GM23338 (cell line): ENCODE results near the gene PRDX3. TPM values are rescaled to one million over a fixed set of nuclear protein-coding genes. Genes with fewer than 3 reads are reported as not detected.

Source experiments
- ATAC-seq: fragments of 200-7000 bp; cut with Tn5 transposase; 3 replicates; pipeline ENCODE4 v1.9.1; 2020
- DNase-seq: peaks from one replicate; pipeline ENCODE4 v3.0.0-alpha.2; 2015; ENCODE audit warnings: low spot score
- H2AFZ ChIP-seq: fragments of 200-600 bp; sonication (generic); 2 replicates; pipeline ENCODE4 v1.8.0; 2016; ENCODE audit warnings: antibody characterized with exemption, mild to moderate bottlenecking, moderate library complexity
- H3F3A ChIP-seq: fragments of 200-600 bp; sonication (generic); replicated peaks from 2 replicates; pipeline ENCODE4 v1.8.0; 2017; ENCODE audit warnings: antibody characterized with exemption, mixed run types, low read depth
- H3K27ac ChIP-seq: fragments of 200-600 bp; sonication (generic); 2 replicates; pipeline ENCODE4 v1.6.1; 2016; ENCODE audit warnings: low read depth
- H3K27me3 ChIP-seq: fragments of 200-600 bp; sonication (generic); 2 replicates; pipeline ENCODE4 v1.8.0; 2016; ENCODE audit warnings: mild to moderate bottlenecking, mixed run types, moderate library complexity; ENCODE audit not compliant: insufficient read depth
- H3K36me3 ChIP-seq: fragments of 200-600 bp; sonication (generic); 2 replicates; pipeline ENCODE4 v1.8.0; 2016; ENCODE audit warnings: mild to moderate bottlenecking; ENCODE audit not compliant: insufficient read depth
- H3K4me1 ChIP-seq: fragments of 200-600 bp; sonication (generic); 2 replicates; pipeline ENCODE4 v1.8.0; 2016; ENCODE audit warnings: mild to moderate bottlenecking, moderate library complexity; ENCODE audit not compliant: insufficient read depth
- H3K4me2 ChIP-seq: fragments of 200-600 bp; sonication (generic); 2 replicates; pipeline ENCODE4 v1.7.1; 2017; ENCODE audit warnings: mixed run types
- H3K4me3 ChIP-seq: fragments of 200-600 bp; sonication (generic); 2 replicates; pipeline ENCODE4 v1.6.1; 2016; ENCODE audit warnings: mixed run types
- H3K79me2 ChIP-seq: fragments of 200-600 bp; sonication (generic); replicated peaks from 2 replicates; pipeline ENCODE4 v1.8.0; 2017; ENCODE audit warnings: mild to moderate bottlenecking; ENCODE audit not compliant: insufficient read depth
- H3K9me2 ChIP-seq: fragments of 200-600 bp; sonication (generic); 2 replicates; pipeline ENCODE4 v1.8.0; 2017; ENCODE audit not compliant: insufficient read depth
- H4K20me1 ChIP-seq: fragments of 200-600 bp; sonication (generic); replicated peaks from 2 replicates; pipeline ENCODE4 v1.8.0; 2017; ENCODE audit warnings: mild to moderate bottlenecking; ENCODE audit not compliant: insufficient read depth
- H3K27ac Mint-ChIP-seq: 2 replicates; pipeline ENCODE4 v1.8.0; 2020; ENCODE audit warnings: inconsistent platforms, mild to moderate bottlenecking, moderate library complexity, mixed read lengths
- H3K27me3 Mint-ChIP-seq: 3 replicates; pipeline ENCODE4 v1.8.0; 2022; ENCODE audit warnings: low read depth, mild to moderate bottlenecking, moderate library complexity, mixed read lengths, inconsistent platforms; ENCODE audit not compliant: insufficient read depth, poor library complexity
- H3K36me3 Mint-ChIP-seq: 3 replicates; pipeline ENCODE4 v1.8.0; 2021; ENCODE audit warnings: low read depth, mild to moderate bottlenecking, inconsistent platforms, moderate library complexity, mixed read lengths
- H3K4me1 Mint-ChIP-seq: 3 replicates; pipeline ENCODE4 v1.8.0; 2020; ENCODE audit warnings: mild to moderate bottlenecking, inconsistent platforms, mixed read lengths
- H3K4me3 Mint-ChIP-seq: 3 replicates; pipeline ENCODE4 v1.8.0; 2021; ENCODE audit warnings: moderate library complexity, mild to moderate bottlenecking, inconsistent platforms, mixed read lengths
- H3K9me3 Mint-ChIP-seq: 3 replicates; pipeline ENCODE4 v1.8.0; 2020; ENCODE audit warnings: moderate library complexity, mild to moderate bottlenecking, inconsistent platforms, mixed read lengths
- EZH2 ChIP-seq: fragments of 200-600 bp; sonication (generic); IDR thresholded peaks from one replicate; pipeline ENCODE4 v1.8.0; 2017; ENCODE audit warnings: antibody characterized with exemption, mild to moderate bottlenecking, low read depth; ENCODE audit not compliant: unreplicated experiment
- EZH2phosphoT487 ChIP-seq: fragments of 200-600 bp; sonication (generic); IDR thresholded peaks from one replicate; pipeline ENCODE4 v1.8.1; 2018; ENCODE audit warnings: antibody characterized with exemption; ENCODE audit not compliant: unreplicated experiment
- ZNF114 ChIP-seq: fragments of 250-450 bp; sonication (Bioruptor Pico); IDR thresholded peaks from 2 replicates; pipeline ENCODE4 v1.5.0; 2020; ENCODE audit warnings: mild to moderate bottlenecking, moderate library complexity
- ZNF331 ChIP-seq: fragments of 250-450 bp; sonication (Bioruptor Pico); IDR thresholded peaks from 2 replicates; pipeline ENCODE4 v1.5.0; 2020; ENCODE audit warnings: low read depth, mild to moderate bottlenecking, moderate library complexity
- polyA plus RNA-seq: library from polyadenylated mRNA; unstranded; fragments of >200 nt; fragmentation: Nextera tagmentation; extraction: Ambion mirVana; gene quantifications from 2 replicates; pipeline ENCODE4 v1.2.1, GENCODE V29; 2016
- total RNA-seq: library from RNA; depleted of rRNA; stranded (reverse); fragments of >200 nt; shearing (Covaris generic); gene quantifications from 2 replicates; pipeline ENCODE4 v1.2.3, GENCODE V29; 2014
- TF ChIP-seq, protein P1 (sequence below): fragments of 250-450 bp; sonication (Bioruptor Pico); IDR thresholded peaks from 2 replicates; pipeline ENCODE4 v1.5.0; 2020; ENCODE audit warnings: mild to moderate bottlenecking, moderate library complexity
- TF ChIP-seq, protein P2 (sequence below), 2 experiments: fragments of 200-600 bp in 1 of 2; sonication (generic) in 1 of 2; conservative IDR thresholded peaks; 2 replicates each; pipeline versions ENCODE4 v1.5.1 to v1.6.1; 2016 to 2017; ENCODE audit warnings: antibody characterized with exemption in 2 of 2, low read depth in 2 of 2, mild to moderate bottlenecking in 2 of 2, moderate library complexity in 1 of 2
- TF ChIP-seq, protein P3 (sequence below): IDR thresholded peaks from one replicate; pipeline ENCODE4 v1.6.1; 2018; ENCODE audit warnings: antibody characterized with exemption; ENCODE audit not compliant: unreplicated experiment

PRDX3 gene
- total and polyA plus RNA-seq, 2 experiments from 2014 or later = 275 to 285 TPM

DNA sequence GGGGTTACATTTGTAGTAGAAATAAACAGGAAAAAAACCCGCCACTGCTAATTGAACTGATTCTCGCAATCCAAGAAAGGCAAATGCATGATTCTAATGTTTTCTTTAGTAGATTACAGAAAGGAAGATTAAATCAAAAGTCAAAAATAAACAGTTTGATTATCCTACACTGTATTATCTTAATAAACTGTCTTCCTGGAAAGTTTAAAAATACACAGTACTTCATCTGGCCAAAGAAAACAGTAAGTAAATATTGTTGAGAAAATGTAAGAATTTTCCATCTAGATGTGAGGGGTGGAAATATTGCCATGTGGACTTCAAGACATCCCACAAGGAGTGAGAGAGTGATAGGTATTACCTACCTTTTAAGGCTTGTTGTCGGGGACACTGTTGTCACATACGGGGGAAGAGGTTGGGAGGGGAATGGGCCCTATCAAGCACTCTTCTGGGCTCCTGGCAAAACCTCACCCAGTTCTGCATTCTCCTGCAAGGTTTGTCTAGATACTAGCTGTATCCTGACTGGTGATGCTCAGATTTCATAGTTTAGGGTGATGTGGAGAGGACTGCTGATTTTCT is 46.6 kb upstream of the PRDX3 start (continued):
- TF ChIP-seq, protein P1, sequence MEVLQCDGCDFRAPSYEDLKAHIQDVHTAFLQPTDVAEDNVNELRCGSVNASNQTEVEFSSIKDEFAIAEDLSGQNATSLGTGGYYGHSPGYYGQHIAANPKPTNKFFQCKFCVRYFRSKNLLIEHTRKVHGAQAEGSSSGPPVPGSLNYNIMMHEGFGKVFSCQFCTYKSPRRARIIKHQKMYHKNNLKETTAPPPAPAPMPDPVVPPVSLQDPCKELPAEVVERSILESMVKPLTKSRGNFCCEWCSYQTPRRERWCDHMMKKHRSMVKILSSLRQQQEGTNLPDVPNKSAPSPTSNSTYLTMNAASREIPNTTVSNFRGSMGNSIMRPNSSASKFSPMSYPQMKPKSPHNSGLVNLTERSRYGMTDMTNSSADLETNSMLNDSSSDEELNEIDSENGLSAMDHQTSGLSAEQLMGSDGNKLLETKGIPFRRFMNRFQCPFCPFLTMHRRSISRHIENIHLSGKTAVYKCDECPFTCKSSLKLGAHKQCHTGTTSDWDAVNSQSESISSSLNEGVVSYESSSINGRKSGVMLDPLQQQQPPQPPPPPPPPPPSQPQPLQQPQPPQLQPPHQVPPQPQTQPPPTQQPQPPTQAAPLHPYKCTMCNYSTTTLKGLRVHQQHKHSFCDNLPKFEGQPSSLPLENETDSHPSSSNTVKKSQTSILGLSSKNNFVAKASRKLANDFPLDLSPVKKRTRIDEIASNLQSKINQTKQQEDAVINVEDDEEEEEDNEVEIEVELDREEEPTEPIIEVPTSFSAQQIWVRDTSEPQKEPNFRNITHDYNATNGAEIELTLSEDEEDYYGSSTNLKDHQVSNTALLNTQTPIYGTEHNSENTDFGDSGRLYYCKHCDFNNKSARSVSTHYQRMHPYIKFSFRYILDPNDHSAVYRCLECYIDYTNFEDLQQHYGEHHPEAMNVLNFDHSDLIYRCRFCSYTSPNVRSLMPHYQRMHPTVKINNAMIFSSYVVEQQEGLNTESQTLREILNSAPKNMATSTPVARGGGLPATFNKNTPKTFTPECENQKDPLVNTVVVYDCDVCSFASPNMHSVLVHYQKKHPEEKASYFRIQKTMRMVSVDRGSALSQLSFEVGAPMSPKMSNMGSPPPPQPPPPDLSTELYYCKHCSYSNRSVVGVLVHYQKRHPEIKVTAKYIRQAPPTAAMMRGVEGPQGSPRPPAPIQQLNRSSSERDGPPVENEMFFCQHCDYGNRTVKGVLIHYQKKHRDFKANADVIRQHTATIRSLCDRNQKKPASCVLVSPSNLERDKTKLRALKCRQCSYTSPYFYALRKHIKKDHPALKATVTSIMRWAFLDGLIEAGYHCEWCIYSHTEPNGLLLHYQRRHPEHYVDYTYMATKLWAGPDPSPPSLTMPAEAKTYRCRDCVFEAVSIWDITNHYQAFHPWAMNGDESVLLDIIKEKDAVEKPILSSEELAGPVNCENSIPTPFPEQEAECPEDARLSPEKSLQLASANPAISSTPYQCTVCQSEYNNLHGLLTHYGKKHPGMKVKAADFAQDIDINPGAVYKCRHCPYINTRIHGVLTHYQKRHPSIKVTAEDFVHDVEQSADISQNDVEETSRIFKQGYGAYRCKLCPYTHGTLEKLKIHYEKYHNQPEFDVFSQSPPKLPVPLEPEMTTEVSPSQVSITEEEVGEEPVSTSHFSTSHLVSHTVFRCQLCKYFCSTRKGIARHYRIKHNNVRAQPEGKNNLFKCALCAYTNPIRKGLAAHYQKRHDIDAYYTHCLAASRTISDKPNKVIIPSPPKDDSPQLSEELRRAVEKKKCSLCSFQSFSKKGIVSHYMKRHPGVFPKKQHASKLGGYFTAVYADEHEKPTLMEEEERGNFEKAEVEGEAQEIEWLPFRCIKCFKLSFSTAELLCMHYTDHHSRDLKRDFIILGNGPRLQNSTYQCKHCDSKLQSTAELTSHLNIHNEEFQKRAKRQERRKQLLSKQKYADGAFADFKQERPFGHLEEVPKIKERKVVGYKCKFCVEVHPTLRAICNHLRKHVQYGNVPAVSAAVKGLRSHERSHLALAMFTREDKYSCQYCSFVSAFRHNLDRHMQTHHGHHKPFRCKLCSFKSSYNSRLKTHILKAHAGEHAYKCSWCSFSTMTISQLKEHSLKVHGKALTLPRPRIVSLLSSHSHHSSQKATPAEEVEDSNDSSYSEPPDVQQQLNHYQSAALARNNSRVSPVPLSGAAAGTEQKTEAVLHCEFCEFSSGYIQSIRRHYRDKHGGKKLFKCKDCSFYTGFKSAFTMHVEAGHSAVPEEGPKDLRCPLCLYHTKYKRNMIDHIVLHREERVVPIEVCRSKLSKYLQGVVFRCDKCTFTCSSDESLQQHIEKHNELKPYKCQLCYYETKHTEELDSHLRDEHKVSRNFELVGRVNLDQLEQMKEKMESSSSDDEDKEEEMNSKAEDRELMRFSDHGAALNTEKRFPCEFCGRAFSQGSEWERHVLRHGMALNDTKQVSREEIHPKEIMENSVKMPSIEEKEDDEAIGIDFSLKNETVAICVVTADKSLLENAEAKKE (CRISPR knock-in tag) = no peak

DNA sequence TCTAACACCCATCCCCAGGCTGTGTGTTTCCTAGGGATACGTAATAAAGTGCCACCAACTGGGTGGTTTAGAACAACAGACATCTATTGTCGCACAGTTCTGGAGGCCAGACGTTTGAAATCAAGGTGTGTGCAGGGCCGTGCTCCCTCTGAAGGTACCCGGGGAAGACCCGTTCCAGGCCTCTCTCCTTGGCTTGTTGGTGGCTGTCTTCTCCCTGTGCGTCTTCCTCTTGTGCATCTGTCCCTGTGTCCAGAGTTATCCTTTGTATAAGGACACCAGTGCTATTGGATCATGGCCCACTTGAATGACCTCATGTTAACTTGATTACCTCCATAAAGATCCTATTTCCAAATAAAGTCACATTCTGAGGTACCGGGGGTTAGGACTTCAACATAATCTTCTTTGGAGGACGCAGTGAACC is 44.4 kb upstream of the PRDX3 start:
- no peak overlapping the region for H3K27ac Mint-ChIP-seq

DNA sequence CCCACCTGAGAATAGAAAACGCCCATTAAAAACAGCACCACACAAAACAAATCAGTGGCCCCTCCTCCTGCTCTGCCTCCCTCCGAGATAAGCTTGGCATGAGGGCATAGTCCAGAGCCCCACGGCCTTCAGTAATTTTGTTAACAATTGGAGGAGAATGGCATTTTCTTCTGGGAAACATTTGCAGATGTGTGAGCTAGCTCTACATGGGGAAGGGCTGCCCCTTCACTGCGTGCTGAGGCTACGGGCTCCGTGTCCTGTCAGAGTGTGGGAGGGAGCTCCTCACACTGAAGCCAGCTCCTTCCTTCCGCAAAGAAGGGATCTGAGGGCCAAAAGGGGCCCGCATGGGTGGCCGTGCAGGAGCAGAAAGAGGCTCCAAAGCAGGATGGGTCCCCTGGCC is 43.9 kb upstream of the PRDX3 start:
- Mint-ChIP-seq H3K27me3 (peaks cover 5% of the 10 kb centered on the region), H3K27ac (no peak overlapping the region), H3K4me3 (no peak overlapping the region), H3K9me3 (no peaks in the 10 kb centered on the region), H3K36me3 (no peaks in the 10 kb centered on the region), H3K4me1 (peaks cover 24% of the 10 kb centered on the region)
- DNase-seq = no peak
- Histone ChIP-seq H4K20me1 (no peaks in the 10 kb centered on the region), H3F3A (0 out of 2 replicates have a peak, but pooled peaks cover 3% of the 10 kb centered on the region), H3K4me1 (peaks cover 5% of the 10 kb centered on the region; the same call in 1 of the 2 replicates), H3K27ac (no peak overlapping the region), H3K4me2 (no peak overlapping the region), H3K79me2 (no peaks in the 10 kb centered on the region), H2AFZ (peak overlapping the region; percentile 6; the same call in 1 of the 2 replicates), H3K4me3 (no peak overlapping the region), H3K27me3 (no peaks in the 10 kb centered on the region), H3K36me3 (no peaks in the 10 kb centered on the region), H3K9me2 (no peaks in the 10 kb centered on the region)
- ATAC-seq = peak; percentile 72
- TF ChIP-seq EZH2phosphoT487 (no peak), EZH2 (no peak), ZNF114 (no peak), ZNF331 (no peak)
- TF ChIP-seq, protein P2, sequence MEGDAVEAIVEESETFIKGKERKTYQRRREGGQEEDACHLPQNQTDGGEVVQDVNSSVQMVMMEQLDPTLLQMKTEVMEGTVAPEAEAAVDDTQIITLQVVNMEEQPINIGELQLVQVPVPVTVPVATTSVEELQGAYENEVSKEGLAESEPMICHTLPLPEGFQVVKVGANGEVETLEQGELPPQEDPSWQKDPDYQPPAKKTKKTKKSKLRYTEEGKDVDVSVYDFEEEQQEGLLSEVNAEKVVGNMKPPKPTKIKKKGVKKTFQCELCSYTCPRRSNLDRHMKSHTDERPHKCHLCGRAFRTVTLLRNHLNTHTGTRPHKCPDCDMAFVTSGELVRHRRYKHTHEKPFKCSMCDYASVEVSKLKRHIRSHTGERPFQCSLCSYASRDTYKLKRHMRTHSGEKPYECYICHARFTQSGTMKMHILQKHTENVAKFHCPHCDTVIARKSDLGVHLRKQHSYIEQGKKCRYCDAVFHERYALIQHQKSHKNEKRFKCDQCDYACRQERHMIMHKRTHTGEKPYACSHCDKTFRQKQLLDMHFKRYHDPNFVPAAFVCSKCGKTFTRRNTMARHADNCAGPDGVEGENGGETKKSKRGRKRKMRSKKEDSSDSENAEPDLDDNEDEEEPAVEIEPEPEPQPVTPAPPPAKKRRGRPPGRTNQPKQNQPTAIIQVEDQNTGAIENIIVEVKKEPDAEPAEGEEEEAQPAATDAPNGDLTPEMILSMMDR (conservative IDR thresholded peaks at IDR 0.05; ENCODE audit: low read depth in 2 of 2) = no peak
- TF ChIP-seq, protein P3, sequence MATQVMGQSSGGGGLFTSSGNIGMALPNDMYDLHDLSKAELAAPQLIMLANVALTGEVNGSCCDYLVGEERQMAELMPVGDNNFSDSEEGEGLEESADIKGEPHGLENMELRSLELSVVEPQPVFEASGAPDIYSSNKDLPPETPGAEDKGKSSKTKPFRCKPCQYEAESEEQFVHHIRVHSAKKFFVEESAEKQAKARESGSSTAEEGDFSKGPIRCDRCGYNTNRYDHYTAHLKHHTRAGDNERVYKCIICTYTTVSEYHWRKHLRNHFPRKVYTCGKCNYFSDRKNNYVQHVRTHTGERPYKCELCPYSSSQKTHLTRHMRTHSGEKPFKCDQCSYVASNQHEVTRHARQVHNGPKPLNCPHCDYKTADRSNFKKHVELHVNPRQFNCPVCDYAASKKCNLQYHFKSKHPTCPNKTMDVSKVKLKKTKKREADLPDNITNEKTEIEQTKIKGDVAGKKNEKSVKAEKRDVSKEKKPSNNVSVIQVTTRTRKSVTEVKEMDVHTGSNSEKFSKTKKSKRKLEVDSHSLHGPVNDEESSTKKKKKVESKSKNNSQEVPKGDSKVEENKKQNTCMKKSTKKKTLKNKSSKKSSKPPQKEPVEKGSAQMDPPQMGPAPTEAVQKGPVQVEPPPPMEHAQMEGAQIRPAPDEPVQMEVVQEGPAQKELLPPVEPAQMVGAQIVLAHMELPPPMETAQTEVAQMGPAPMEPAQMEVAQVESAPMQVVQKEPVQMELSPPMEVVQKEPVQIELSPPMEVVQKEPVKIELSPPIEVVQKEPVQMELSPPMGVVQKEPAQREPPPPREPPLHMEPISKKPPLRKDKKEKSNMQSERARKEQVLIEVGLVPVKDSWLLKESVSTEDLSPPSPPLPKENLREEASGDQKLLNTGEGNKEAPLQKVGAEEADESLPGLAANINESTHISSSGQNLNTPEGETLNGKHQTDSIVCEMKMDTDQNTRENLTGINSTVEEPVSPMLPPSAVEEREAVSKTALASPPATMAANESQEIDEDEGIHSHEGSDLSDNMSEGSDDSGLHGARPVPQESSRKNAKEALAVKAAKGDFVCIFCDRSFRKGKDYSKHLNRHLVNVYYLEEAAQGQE = no peak

More for the DNA sequence above, 44.4 kb upstream of the PRDX3 start:
- H3K4me3 Mint-ChIP-seq = no peak overlapping the region
- ATAC-seq (no peak; the same call in 2 of the 3 replicates), DNase-seq (no peak)
- TF ChIP-seq ZNF331 = no peak
- H3K9me2 ChIP-seq = no peaks in the 10 kb centered on the region
- H4K20me1 ChIP-seq = no peaks in the 10 kb centered on the region
- no peak overlapping the region for H3K4me3 ChIP-seq
- H3K9me3 Mint-ChIP-seq = no peaks in the 10 kb centered on the region
- H3K27ac ChIP-seq = no peak overlapping the region
- no peaks in the 10 kb centered on the region for H3K27me3 ChIP-seq
- no peaks in the 10 kb centered on the region for H3K36me3 Mint-ChIP-seq
- H3K79me2 ChIP-seq = no peaks in the 10 kb centered on the region
- H2AFZ ChIP-seq = no peak overlapping the region
- H3K4me1 ChIP-seq = peaks cover 5% of the 10 kb centered on the region; the same call in 1 of the 2 replicates
- no peak overlapping the region for H3K4me2 ChIP-seq
- H3K4me1 Mint-ChIP-seq = peaks cover 20% of the 10 kb centered on the region
- no peaks in the 10 kb centered on the region for H3K36me3 ChIP-seq
- 0 out of 2 replicates have a peak, but pooled peaks cover 3% of the 10 kb centered on the region for H3F3A ChIP-seq
- peaks cover 4% of the 10 kb centered on the region for H3K27me3 Mint-ChIP-seq
